ENCODE data around the gene CD58. TPM values are rescaled to one million over a fixed set of nuclear protein-coding genes. Genes with fewer than 3 reads are reported as not detected.

CD58 gene
- polyA plus RNA-seq, 6 donors from 2014 or later: 8.6 to 14.7 (median 9.9) TPM

- Mint-ChIP-seq H3K27ac (peak overlapping the region in 5 of 6 donors; percentile 2 to 85 (median 5)), H3K4me3 (peak overlapping the region in 1 of 8 donors; percentile 14), H3K4me1 (peaks cover 32 to 51% (median 33%) of the 10 kb centered on the region in 3 donors), H3K9me3 (peaks cover 0 to 23% (median 8%) of the 10 kb centered on the region in 7 donors), H3K27me3 (no peaks in the 10 kb centered on the region), H3K36me3 (peaks cover 14 to 15% of the 10 kb centered on the region in 2 donors)
- DNase-seq (no peak), ATAC-seq (ENCODE audit: low read depth in 2 of 2) (no peak)
These were observed 9.9 kb downstream of the CD58 start for GRCh38 chr1:116560704-116561490.

GRCh38 chr1:116559304-116559761 is 11.5 kb downstream of the CD58 start:
- Mint-ChIP-seq H3K9me3 (peaks cover 0 to 18% (median 6%) of the 10 kb centered on the region in 7 donors), H3K36me3 (peaks cover 5 to 13% of the 10 kb centered on the region in 2 donors), H3K27me3 (no peaks in the 10 kb centered on the region), H3K4me3 (peak overlapping the region in 3 of 8 donors; percentile 4 to 48 (median 26)), H3K4me1 (peaks cover 33 to 47% (median 36%) of the 10 kb centered on the region in 3 donors), H3K27ac (peak overlapping the region; percentile 19 to 86 (median 68))
- ATAC-seq (ENCODE audit: low read depth in 2 of 2) (no peak), DNase-seq (no peak)

GRCh38 chr1:116558571-116558970 is 12.3 kb downstream of the CD58 start:
- Mint-ChIP-seq H3K27me3 (no peaks in the 10 kb centered on the region), H3K4me1 (peaks cover 34 to 49% (median 38%) of the 10 kb centered on the region in 3 donors), H3K4me3 (peak overlapping the region in 2 of 8 donors; percentile 8 to 48), H3K27ac (peak overlapping the region in 4 of 6 donors; percentile 57 to 96 (median 77)), H3K9me3 (peaks cover 0 to 11% (median 4%) of the 10 kb centered on the region in 7 donors), H3K36me3 (peaks cover 0 to 7% of the 10 kb centered on the region in 2 donors)
- ATAC-seq (ENCODE audit: low read depth in 2 of 2) (no peak), DNase-seq (no peak)

- no peaks in the 10 kb centered on the region for H3K27me3 Mint-ChIP-seq
- peaks cover 0 to 6% (median 1%) of the 10 kb centered on the region in 7 donors for H3K9me3 Mint-ChIP-seq
- DNase-seq (no peak), ATAC-seq (ENCODE audit: low read depth in 2 of 2) (peak; percentile 71 to 73)
- H3K4me3 Mint-ChIP-seq: peak overlapping the region in 1 of 8 donors; percentile 55
- peaks cover 0 to 7% of the 10 kb centered on the region in 2 donors for H3K36me3 Mint-ChIP-seq
- H3K27ac Mint-ChIP-seq: peak overlapping the region; percentile 31 to 96 (median 63)
- H3K4me1 Mint-ChIP-seq: peaks cover 38 to 53% (median 42%) of the 10 kb centered on the region in 3 donors
These were observed 12.7 kb downstream of the CD58 start for GRCh38 chr1:116558140-116558549.

- Mint-ChIP-seq H3K27me3 (no peaks in the 10 kb centered on the region), H3K9me3 (peaks cover 0 to 2% (median 0%) of the 10 kb centered on the region in 7 donors), H3K36me3 (peaks cover 0 to 2% of the 10 kb centered on the region in 2 donors), H3K4me1 (peaks cover 41 to 53% (median 44%) of the 10 kb centered on the region in 3 donors), H3K27ac (peak overlapping the region in 5 of 6 donors; percentile 50 to 96 (median 69)), H3K4me3 (peak overlapping the region in 2 of 8 donors; percentile 14 to 55)
- ATAC-seq (ENCODE audit: low read depth in 2 of 2) (no peak), DNase-seq (no peak)
These were observed 13.4 kb downstream of the CD58 start for GRCh38 chr1:116557323-116557878.

GRCh38 chr1:116556289-116557006 is 14.4 kb downstream of the CD58 start:
- H3K4me1 Mint-ChIP-seq: peaks cover 47 to 59% (median 49%) of the 10 kb centered on the region in 3 donors
- H3K9me3 Mint-ChIP-seq: no peaks in the 10 kb centered on the region
- H3K36me3 Mint-ChIP-seq: no peaks in the 10 kb centered on the region
- H3K27me3 Mint-ChIP-seq: no peaks in the 10 kb centered on the region
- peak overlapping the region in 4 of 8 donors; percentile 3 to 33 (median 27) for H3K4me3 Mint-ChIP-seq
- ATAC-seq (ENCODE audit: low read depth in 2 of 2) (peak; percentile 55 to 59), DNase-seq (peak; percentile 12)
- peak overlapping the region in 5 of 6 donors; percentile 3 to 94 (median 85) for H3K27ac Mint-ChIP-seq

- H3K27ac Mint-ChIP-seq: peak overlapping the region; percentile 4 to 82 (median 21)
- peaks cover 49 to 55% (median 50%) of the 10 kb centered on the region in 3 donors for H3K4me1 Mint-ChIP-seq
- H3K4me3 Mint-ChIP-seq: no peak overlapping the region
- ATAC-seq (ENCODE audit: low read depth in 2 of 2) (no peak), DNase-seq (no peak)
- H3K27me3 Mint-ChIP-seq: no peaks in the 10 kb centered on the region
- no peaks in the 10 kb centered on the region for H3K36me3 Mint-ChIP-seq
- no peaks in the 10 kb centered on the region for H3K9me3 Mint-ChIP-seq
These were observed 15.9 kb downstream of the CD58 start for GRCh38 chr1:116554924-116555323.

GRCh38 chr1:116553386-116554115 is 17.3 kb downstream of the CD58 start:
- H3K27me3 Mint-ChIP-seq: no peaks in the 10 kb centered on the region
- DNase-seq (no peak), ATAC-seq (ENCODE audit: low read depth in 2 of 2) (no peak)
- no peaks in the 10 kb centered on the region for H3K36me3 Mint-ChIP-seq
- peaks cover 38 to 45% (median 42%) of the 10 kb centered on the region in 3 donors for H3K4me1 Mint-ChIP-seq
- H3K27ac Mint-ChIP-seq: peak overlapping the region in 4 of 6 donors; percentile 21 to 96 (median 63)
- H3K9me3 Mint-ChIP-seq: no peaks in the 10 kb centered on the region
- peak overlapping the region in 1 of 8 donors; percentile 51 for H3K4me3 Mint-ChIP-seq

GRCh38 chr1:116546354-116546977 is 24.4 kb downstream of the CD58 start:
- Mint-ChIP-seq H3K27ac (no peak overlapping the region), H3K9me3 (no peaks in the 10 kb centered on the region), H3K36me3 (peaks cover 11 to 16% of the 10 kb centered on the region in 2 donors), H3K4me1 (peaks cover 19 to 34% (median 30%) of the 10 kb centered on the region in 3 donors), H3K27me3 (no peaks in the 10 kb centered on the region), H3K4me3 (no peak overlapping the region)
- DNase-seq (no peak), ATAC-seq (ENCODE audit: low read depth in 2 of 2) (no peak)

- H3K27me3 Mint-ChIP-seq: no peaks in the 10 kb centered on the region
- peaks cover 11 to 16% of the 10 kb centered on the region in 2 donors for H3K36me3 Mint-ChIP-seq
- peaks cover 21 to 29% (median 24%) of the 10 kb centered on the region in 3 donors for H3K4me1 Mint-ChIP-seq
- DNase-seq (no peak), ATAC-seq (ENCODE audit: low read depth in 2 of 2) (no peak)
- no peak overlapping the region for H3K4me3 Mint-ChIP-seq
- H3K27ac Mint-ChIP-seq: peak overlapping the region in 3 of 6 donors; percentile 20 to 77 (median 65)
- H3K9me3 Mint-ChIP-seq: no peaks in the 10 kb centered on the region
These were observed 25.5 kb downstream of the CD58 start for GRCh38 chr1:116545359-116545705.

- DNase-seq (no peak), ATAC-seq (ENCODE audit: low read depth in 2 of 2) (peak; percentile 22 to 39)
- no peaks in the 10 kb centered on the region for H3K9me3 Mint-ChIP-seq
- peaks cover 26 to 32% (median 29%) of the 10 kb centered on the region in 3 donors for H3K4me1 Mint-ChIP-seq
- H3K27ac Mint-ChIP-seq: peak overlapping the region in 5 of 6 donors; percentile 20 to 77 (median 62)
- peaks cover 11 to 16% of the 10 kb centered on the region in 2 donors for H3K36me3 Mint-ChIP-seq
- H3K27me3 Mint-ChIP-seq: no peaks in the 10 kb centered on the region
- H3K4me3 Mint-ChIP-seq: peak overlapping the region in 1 of 8 donors; percentile 9
These were observed 26.1 kb downstream of the CD58 start for GRCh38 chr1:116544588-116545358.
